DMS114 treated with DMSO at 0.1 percent for 48 hours (cell line): ENCODE results near the gene NR1I3.

Experiments used
- DNase-seq: peaks from one replicate; lab custom pipeline; 2025; ENCODE audit not compliant: unreplicated experiment; lab: John Stamatoyannopoulos, UW

Gene NR1I3

GRCh38 chr1:161219078-161219892 is 18.7 kb downstream of the NR1I3 start:
- no peak for DNase-seq

GRCh38 chr1:161218301-161219077 is 19.5 kb downstream of the NR1I3 start:
- DNase-seq, result no peak

GRCh38 chr1:161217831-161218230 is 20.2 kb downstream of the NR1I3 start:
- no peak for DNase-seq

DNA sequence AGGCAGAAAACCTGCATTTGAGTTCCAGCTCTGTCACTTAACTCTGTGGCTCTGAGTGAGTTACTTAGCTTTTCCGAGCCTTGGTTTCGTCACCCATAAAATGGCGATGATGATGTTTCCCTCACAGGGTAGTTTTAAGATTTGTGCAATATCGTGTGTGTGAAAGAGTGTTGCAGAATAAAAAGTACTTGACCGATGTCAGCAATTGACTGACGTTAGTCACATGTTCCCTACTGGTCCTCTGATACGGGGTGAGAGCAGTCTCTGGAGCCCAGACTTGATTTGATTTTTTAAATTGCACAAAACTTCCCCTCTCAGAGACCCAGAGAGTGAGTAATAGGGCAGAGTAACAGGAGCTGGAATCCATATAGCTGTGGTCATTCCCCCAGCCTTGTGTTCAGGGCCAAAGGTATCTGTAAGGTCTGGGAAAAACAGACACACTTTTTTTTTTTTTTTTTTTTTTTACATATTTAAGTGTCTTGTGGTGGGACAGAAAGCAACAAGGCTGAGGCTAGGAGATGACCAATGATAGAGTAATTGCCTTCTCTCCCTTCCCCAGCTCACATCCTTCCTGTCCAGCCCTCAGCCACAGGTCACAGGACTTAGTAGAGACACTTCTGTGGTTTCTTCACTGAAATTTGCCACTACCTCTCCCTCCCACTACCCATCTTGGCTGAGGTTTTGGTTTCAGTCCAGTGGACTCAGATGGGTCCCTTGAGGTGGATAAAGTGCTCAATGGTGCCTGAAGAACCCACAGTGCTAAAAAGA is 20.9 kb downstream of the NR1I3 start:
- DNase-seq, result no peak

GRCh38 chr1:161215076-161215475 is 22.9 kb downstream of the NR1I3 start, which contains the start of gene FCER1G:
TSS of gene FCER1G (plus strand) at chr1:161215295. CDS start at chr1:161215322, 27 bp downstream.
- DNase-seq, result no peak

DNA sequence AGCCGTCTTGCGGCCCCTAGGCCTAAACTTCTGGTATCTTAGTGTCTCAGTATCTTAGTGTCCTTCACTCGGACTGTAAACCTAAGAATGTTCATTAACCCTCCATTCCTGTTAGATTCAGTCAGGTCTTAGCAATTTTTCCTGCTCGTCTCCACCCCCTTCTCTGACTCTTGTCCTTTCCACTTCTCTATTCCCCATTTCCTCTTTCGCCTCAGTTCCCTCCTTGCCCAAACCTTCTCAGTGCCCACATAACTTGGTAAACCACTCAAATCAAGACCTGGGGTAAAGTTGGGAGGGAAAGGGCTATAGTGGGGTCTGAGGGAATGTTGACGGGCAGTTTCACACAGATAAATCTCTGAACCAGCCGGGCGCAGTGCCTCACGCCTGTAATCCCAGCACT is 23.6 kb downstream of the NR1I3 start:
- no peak for DNase-seq

DNA sequence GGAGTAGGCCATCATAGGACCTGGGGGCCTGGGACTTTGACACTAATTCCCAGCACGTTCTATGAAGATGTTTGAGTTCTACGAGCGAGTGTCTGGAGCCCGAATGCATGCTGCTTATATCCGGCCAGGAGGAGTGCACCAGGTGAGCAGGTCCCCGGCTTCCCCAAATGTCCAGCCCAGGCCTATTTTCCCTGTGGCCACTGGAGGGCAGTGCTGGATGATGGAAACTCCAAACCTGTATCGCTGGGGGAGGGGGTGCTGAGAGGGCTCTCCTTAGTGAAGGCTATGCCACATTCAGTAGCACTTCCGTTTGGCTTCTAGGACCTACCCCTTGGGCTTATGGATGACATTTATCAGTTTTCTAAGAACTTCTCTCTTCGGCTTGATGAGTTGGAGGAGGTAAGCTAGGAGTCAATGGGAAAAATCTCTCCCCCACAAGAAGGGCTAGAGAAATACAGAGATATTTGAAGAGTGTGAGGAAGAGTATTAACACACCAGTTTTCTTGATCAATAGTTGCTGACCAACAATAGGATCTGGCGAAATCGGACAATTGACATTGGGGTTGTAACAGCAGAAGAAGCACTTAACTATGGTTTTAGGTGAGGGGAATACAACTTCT is 28.1 kb downstream of the NR1I3 start:
- peak; percentile 72 for DNase-seq

DNA sequence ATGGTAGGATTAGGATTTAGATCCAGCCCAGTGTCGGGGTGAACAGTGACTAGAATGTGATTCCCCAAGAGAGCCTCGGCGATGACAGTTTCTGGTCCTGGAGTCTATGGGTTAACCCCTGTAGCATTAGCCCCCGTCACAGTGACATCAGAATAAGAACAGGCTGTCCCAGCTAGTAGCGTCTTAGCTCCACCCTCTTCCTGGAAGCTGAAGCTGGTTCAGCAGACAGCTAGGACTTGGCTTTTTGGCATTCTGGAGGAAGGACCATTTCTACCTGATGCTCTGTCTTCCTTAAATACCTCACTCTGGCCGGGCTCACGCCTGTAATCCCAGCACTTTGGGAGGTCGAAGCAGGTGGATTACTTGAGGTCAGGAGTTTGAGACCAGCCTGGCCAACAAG is 30.8 kb downstream of the NR1I3 start:
- DNase-seq, result no peak

DNA sequence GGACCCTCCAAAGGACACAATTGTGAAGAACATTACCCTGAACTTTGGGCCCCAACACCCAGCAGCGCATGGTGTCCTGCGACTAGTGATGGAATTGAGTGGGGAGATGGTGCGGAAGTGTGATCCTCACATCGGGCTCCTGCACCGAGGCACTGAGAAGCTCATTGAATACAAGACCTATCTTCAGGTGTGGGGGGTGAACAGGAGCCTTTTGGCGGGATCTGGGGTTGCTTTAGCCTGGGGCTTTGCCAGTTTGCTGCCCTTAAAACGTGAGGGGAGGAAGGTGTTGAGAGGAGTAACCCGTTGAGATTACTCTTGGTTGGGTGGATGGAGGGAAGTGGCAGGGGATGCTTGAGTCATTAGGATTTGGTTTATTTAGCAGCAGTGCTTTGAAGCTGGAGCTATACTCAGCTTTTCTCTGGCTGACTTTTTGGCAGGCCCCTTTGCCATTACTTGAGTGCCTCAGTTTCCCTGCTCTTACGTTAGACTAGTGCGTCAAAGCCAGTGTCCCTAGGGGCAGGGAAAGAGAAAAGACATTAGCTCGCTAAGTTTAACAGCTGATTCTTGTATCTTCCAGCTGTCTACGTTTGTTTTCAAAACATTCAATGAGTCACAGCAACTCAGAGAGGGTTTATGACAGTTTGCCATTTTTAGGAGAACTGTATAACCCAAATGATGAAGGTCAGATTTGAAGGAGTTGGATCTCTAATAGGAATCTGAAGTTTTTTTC is 31.4 kb downstream of the NR1I3 start:
- DNase-seq, result no peak

DNA sequence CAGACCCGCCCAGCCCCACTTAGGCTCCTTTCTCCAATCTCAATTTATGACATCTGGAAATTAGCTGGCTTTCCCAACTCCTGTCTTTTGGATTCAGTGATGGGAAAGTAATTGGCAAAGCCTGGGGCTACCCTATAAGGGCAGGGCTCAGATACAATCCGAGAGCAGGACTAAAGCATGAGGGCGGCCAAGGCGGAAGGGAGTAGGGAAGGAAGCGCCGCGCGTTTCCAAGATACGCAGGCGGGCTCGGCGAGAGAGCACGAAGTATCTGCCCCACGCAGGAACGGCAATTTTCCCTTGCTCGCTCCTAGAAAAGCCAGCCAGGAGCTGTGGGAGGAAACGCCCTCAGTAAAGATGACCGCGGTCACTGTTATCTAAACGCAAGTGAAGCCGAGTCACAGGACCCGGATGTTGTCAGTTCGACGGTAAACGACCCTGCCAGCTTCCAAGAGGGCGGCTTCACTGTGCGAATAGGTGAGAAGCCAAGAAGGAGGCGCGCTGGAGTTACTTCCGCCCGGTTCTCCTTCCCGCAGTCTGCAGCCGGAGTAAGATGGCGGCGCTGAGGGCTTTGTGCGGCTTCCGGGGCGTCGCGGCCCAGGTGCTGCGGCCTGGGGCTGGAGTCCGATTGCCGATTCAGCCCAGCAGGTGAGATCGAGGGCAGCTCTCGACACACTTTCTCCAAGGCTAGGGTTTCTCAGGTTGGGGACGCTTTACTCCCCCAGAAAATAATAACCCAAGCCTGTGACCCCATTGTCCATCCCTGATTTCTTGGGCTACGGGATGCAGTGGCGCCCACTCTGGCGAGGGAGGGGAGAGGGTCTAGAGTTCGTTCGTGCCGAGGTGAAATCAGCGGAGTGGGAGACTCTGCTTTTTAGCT is 35.9 kb downstream of the NR1I3 start, which contains the start of gene NDUFS2:
TSS of gene NDUFS2 (plus strand) at position 532 of the 877 bp plus-strand sequence. CDS start at position 551, 19 bp downstream.
- peak; percentile 100 for DNase-seq

- no peak for DNase-seq
Observed at GRCh38 chr1:161200992-161201835, 36.8 kb downstream of the NR1I3 start.

DNA sequence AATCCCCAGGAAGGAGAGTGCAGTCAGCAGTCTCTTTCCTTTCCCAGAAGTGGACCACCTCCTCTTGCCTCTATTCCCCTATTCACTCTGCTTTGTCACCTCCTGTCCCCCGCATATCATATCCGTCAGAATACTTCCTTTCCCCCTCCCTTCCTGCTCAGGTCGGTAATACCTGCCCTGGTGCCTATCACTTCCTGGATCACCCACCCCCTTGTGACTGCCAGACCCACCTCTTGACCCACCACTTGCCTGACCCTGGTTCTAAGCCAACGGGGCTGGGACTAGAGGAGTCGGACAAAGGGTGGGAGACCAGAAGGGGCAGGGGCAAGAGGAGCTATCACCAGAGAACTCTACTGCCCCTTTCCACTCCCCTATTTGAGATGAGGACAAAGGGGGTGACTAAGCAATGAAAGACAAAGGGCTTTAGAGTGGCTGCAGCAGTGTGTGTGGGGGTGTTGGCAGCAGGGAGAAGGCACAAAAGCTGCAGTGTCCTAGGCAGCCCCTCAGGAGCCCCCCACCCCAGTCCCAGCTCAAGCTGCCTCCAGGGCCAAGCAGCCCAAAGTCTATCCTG is 37.5 kb downstream of the NR1I3 start:
- no peak for DNase-seq

DNA sequence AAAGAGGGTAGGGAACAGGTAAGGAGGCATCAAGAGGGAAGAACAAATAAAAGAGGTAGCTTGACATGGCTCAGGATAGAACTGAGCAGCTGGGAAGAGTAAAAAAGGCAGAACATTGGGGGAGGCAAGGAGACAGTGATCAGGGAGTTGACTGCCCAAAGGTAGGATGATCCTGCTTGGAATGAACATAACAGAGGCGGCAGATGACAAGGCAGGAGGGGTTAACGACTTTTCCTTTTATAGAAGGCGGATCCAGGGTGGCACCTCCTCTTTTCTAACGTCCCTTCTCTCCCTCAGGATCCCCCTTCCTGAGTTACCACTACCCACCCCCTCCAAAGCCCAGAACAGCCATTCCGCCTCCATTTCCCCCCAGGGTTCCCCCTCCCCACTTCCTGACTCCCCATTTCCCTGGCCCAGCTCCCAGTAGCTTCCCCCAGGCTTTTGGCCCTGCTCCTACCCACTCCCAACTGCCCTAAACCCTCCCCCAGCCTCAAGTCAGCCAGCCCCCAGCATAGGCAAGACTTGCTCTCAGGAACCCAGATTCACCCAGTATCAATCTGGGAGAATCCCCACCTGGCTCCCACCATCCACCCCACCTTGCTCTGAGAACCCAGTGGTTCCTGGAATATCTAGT is 38.4 kb downstream of the NR1I3 start:
- DNase-seq, result no peak

GRCh38 chr1:161198897-161199431 is 39.0 kb downstream of the NR1I3 start, which contains the start of gene ADAMTS4:
TSS of gene ADAMTS4 (minus strand) at chr1:161199054. CDS start at chr1:161198627, 427 bp downstream.
- DNase-seq, result no peak

DNA sequence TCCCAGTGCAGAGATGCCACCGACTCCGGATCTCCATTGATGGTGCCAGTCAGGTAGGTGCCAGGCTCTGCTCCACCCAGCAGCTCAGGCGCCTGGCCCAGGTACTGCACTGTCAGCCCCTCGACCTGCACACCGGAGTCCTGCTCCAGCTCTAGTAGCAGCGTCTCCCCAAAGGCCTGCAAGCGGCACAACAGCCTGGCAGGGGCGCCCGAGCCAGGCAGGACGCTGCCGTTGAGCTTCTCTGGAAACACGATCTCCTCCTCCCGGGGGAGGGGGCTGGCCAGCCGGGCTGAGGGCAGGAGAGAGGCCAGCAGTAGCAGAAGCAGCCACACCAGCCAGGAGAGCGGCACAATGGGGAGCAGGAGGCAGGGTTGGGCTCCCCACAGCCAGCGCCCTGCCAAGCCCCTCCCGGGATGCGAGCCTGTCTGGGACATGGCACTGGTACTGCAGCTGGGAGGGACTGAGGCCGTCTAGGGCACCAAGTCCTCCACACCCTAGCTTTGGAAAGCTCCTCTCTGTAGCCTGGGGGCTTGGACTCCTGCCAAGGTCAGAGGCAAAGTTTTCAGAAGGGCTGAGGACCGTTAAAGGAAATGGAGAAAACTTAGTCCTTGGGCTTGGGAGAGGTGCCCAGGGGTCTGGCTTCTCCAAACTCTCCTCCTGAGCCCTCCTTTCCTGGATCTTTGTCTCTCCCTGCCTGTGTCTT is 39.7 kb downstream of the NR1I3 start:
- no peak for DNase-seq

- no peak for DNase-seq
Observed at GRCh38 chr1:161197560-161198193, 40.3 kb downstream of the NR1I3 start.
